Caki2 (cell line): ENCODE measurements around the gene STPG1. TPM values are rescaled to one million over a fixed set of nuclear protein-coding genes. Genes with fewer than 3 reads are reported as not detected.
A peak's percentile ranks its signal among the peaks of the same experiment; 100 is the strongest.

Experiments used
- DNase-seq: peaks from one replicate; pipeline ENCODE4 v3.0.0-alpha.2; 2015; ENCODE audit warnings: low read depth
- in situ Hi-C: cut with HindIII; loops from 2 replicates; pipeline ENCODE4 v1.10.0; 2016; ENCODE audit warnings: low sequenced_read_pairs, low pct_unique_long_range_greater_than_20kb, mixed read lengths
- total RNA-seq: library from RNA; depleted of rRNA; stranded (reverse); fragments of >200 nt; shearing (Covaris generic); gene quantifications from 2 replicates; pipeline ENCODE4 v1.2.3, GENCODE V29; 2014; ENCODE audit warnings: low replicate concordance

STPG1 gene
- total RNA-seq, 1 experiment from 2014 or later = 7.7 TPM

- in situ Hi-C loops = no loop called here
- no peak for DNase-seq
Observed at GRCh38 chr1:24362396-24362795, 51.2 kb downstream of the STPG1 start.

- in situ Hi-C loops = no loop called here
- DNase-seq = no peak
Observed at GRCh38 chr1:24361811-24362210, 51.8 kb downstream of the STPG1 start.

- in situ Hi-C loops = no loop called here
- DNase-seq = no peak
Observed at GRCh38 chr1:24360681-24361080, 52.9 kb downstream of the STPG1 start.

GRCh38 chr1:24357038-24357437 is 56.5 kb downstream of the STPG1 start:
- no peak for DNase-seq
- in situ Hi-C loops = no loop called here

- DNase-seq = no peak
- in situ Hi-C loops = no loop called here
Observed at GRCh38 chr1:24355466-24355865, 58.1 kb downstream of the STPG1 start.

GRCh38 chr1:24353292-24353891 is 60.2 kb downstream of the STPG1 start:
- in situ Hi-C loops = no loop called here
- DNase-seq = no peak

- in situ Hi-C loops = no loop called here
- peak; percentile 31 for DNase-seq
Observed at GRCh38 chr1:24351918-24352627, 61.5 kb downstream of the STPG1 start.

GRCh38 chr1:24351247-24351646 is 62.3 kb downstream of the STPG1 start:
- DNase-seq = no peak
- in situ Hi-C loops = no loop called here

- in situ Hi-C loops = no loop called here
- no peak for DNase-seq
Observed at GRCh38 chr1:24349891-24350290, 63.7 kb downstream of the STPG1 start.

GRCh38 chr1:24348196-24348595 is 65.4 kb downstream of the STPG1 start:
- in situ Hi-C loops = no loop called here
- DNase-seq = no peak

- no peak for DNase-seq
- in situ Hi-C loops = no loop called here
Observed at GRCh38 chr1:24347159-24347934, 66.2 kb downstream of the STPG1 start.

- in situ Hi-C loops = no loop called here
- DNase-seq = no peak
Observed at GRCh38 chr1:24345334-24345733, 68.2 kb downstream of the STPG1 start.

- DNase-seq = no peak
- in situ Hi-C loops = no loop called here
Observed at GRCh38 chr1:24344090-24344742, 69.4 kb downstream of the STPG1 start.

GRCh38 chr1:24343412-24344089 is 70.0 kb downstream of the STPG1 start:
- no peak for DNase-seq
- in situ Hi-C loops = no loop called here

GRCh38 chr1:24341260-24341659 is 72.3 kb downstream of the STPG1 start:
- in situ Hi-C loops = no loop called here
- DNase-seq = no peak

GRCh38 chr1:24340770-24341169 is 72.8 kb downstream of the STPG1 start:
- no peak for DNase-seq
- in situ Hi-C loops = no loop called here

GRCh38 chr1:24339996-24340395 is 73.6 kb downstream of the STPG1 start:
- no peak for DNase-seq
- in situ Hi-C loops = no loop called here

GRCh38 chr1:24338447-24338846 is 75.1 kb downstream of the STPG1 start:
- DNase-seq = no peak
- in situ Hi-C loops = no loop called here
